Activated naive CD4-positive, alpha-beta T cell treated with anti-CD3 and anti-CD28 coated beads, Interleukin-2, amount 50 U/mL, for 24 hours (primary cell): ENCODE measurements around the gene SORL1.

Source experiments
- H3K27ac Mint-ChIP-seq: one replicate; pipeline ENCODE4 v1.8.0; 2021; ENCODE audit warnings: mild to moderate bottlenecking, mixed read lengths
- H3K27me3 Mint-ChIP-seq: one replicate; pipeline ENCODE4 v1.8.0; 2021; ENCODE audit warnings: mixed read lengths
- H3K36me3 Mint-ChIP-seq: one replicate; pipeline ENCODE4 v1.8.0; 2021; ENCODE audit warnings: mixed read lengths
- H3K4me1 Mint-ChIP-seq: one replicate; pipeline ENCODE4 v1.8.0; 2021; ENCODE audit warnings: mixed read lengths
- H3K4me3 Mint-ChIP-seq: one replicate; pipeline ENCODE4 v1.8.0; 2021; ENCODE audit warnings: mild to moderate bottlenecking, mixed read lengths
- H3K9me3 Mint-ChIP-seq: one replicate; pipeline ENCODE4 v1.8.0; 2021; ENCODE audit warnings: mixed read lengths

SORL1 gene

DNA sequence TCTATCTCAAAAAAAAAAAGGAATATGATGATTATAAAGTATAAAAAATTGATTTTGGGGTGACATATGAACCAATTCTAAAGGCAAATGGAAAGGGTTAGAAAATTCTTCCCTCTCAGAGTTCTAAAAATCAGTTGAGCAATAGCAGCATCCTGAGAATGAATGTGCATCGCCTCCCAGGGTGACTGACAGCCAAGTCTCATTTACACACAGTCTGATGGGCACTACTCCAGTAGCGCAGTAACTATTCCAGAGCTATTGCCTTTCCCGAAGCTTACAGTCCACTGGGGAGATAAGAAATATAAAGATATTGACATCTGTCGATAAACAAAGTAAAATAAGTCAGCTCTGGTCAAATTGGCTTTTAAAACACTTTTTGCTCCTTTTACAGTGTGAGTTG lies 32.3 kb upstream of the SORL1 start:
- no peaks in the 10 kb centered on the region for H3K36me3 Mint-ChIP-seq
- peaks cover 4% of the 10 kb centered on the region for H3K9me3 Mint-ChIP-seq
- no peaks in the 10 kb centered on the region for H3K27me3 Mint-ChIP-seq
- no peak overlapping the region for H3K4me3 Mint-ChIP-seq
- H3K4me1 Mint-ChIP-seq, result peaks cover 86% of the 10 kb centered on the region
- H3K27ac Mint-ChIP-seq, result no peak overlapping the region

- H3K27me3 Mint-ChIP-seq, result no peaks in the 10 kb centered on the region
- H3K36me3 Mint-ChIP-seq, result peaks cover 3% of the 10 kb centered on the region
- peaks cover 86% of the 10 kb centered on the region for H3K4me1 Mint-ChIP-seq
- peaks cover 4% of the 10 kb centered on the region for H3K9me3 Mint-ChIP-seq
- no peak overlapping the region for H3K27ac Mint-ChIP-seq
- H3K4me3 Mint-ChIP-seq, result no peak overlapping the region
These were observed 31.7 kb upstream of the SORL1 start for GRCh38 chr11:121420398-121420797.

- H3K27me3 Mint-ChIP-seq, result no peaks in the 10 kb centered on the region
- peaks cover 4% of the 10 kb centered on the region for H3K9me3 Mint-ChIP-seq
- H3K36me3 Mint-ChIP-seq, result peaks cover 3% of the 10 kb centered on the region
- H3K4me1 Mint-ChIP-seq, result peaks cover 81% of the 10 kb centered on the region
- peak overlapping the region; percentile 56 for H3K27ac Mint-ChIP-seq
- H3K4me3 Mint-ChIP-seq, result no peak overlapping the region
These were observed 30.8 kb upstream of the SORL1 start for GRCh38 chr11:121421149-121421901.

DNA sequence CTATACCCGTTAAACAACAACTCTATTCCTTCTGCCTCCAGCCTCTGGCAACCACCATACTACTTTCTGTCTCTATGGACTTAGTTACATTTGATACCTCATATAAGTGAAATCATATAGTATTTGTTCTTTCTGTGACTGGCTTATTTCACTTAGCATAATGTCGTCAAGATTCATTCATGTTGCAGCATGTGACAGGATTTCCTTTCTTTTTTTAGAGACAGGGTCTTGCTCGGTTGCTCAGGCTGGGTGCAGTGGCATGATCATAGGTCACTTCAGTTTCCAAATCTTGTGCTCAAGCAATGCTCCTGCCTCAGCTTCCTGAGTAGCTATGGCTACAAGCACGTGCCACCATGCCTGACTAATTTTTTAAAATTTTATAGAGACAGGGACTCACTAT lies 29.4 kb upstream of the SORL1 start:
- Mint-ChIP-seq H3K27ac (no peak overlapping the region), H3K4me1 (peaks cover 81% of the 10 kb centered on the region), H3K27me3 (no peaks in the 10 kb centered on the region), H3K4me3 (no peak overlapping the region), H3K36me3 (peaks cover 3% of the 10 kb centered on the region), H3K9me3 (peaks cover 4% of the 10 kb centered on the region)

GRCh38 chr11:121425828-121426227 lies 26.3 kb upstream of the SORL1 start:
- Mint-ChIP-seq H3K27ac (peak overlapping the region; percentile 79), H3K4me1 (peaks cover 61% of the 10 kb centered on the region), H3K36me3 (peaks cover 3% of the 10 kb centered on the region), H3K9me3 (peaks cover 4% of the 10 kb centered on the region), H3K27me3 (no peaks in the 10 kb centered on the region), H3K4me3 (no peak overlapping the region)

GRCh38 chr11:121426476-121427399 lies 25.4 kb upstream of the SORL1 start:
- H3K27me3 Mint-ChIP-seq, result no peaks in the 10 kb centered on the region
- no peak overlapping the region for H3K27ac Mint-ChIP-seq
- H3K9me3 Mint-ChIP-seq, result peaks cover 4% of the 10 kb centered on the region
- peaks cover 55% of the 10 kb centered on the region for H3K4me1 Mint-ChIP-seq
- peak overlapping the region; percentile 79 for H3K4me3 Mint-ChIP-seq
- peaks cover 5% of the 10 kb centered on the region for H3K36me3 Mint-ChIP-seq

DNA sequence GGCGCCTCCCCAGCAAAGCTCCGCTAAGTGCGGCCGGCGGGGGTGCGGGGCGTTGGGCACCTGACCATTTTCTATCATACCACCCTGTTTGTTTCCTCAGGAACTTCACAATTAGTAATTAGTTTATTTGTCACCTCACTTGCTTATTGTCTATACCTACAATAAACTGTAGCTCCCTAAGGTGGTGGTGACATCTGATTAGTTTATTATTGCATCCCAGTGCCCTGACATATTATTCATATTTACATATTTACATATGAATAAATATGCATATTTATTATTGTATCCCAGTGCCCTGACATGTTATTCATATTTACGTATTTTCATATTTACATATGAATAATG lies 24.7 kb upstream of the SORL1 start:
- no peak overlapping the region for H3K27ac Mint-ChIP-seq
- no peaks in the 10 kb centered on the region for H3K27me3 Mint-ChIP-seq
- peaks cover 55% of the 10 kb centered on the region for H3K4me1 Mint-ChIP-seq
- peaks cover 5% of the 10 kb centered on the region for H3K36me3 Mint-ChIP-seq
- no peak overlapping the region for H3K4me3 Mint-ChIP-seq
- H3K9me3 Mint-ChIP-seq, result peaks cover 4% of the 10 kb centered on the region

GRCh38 chr11:121429556-121429955 lies 22.6 kb upstream of the SORL1 start:
- peaks cover 35% of the 10 kb centered on the region for H3K4me1 Mint-ChIP-seq
- H3K27me3 Mint-ChIP-seq, result no peaks in the 10 kb centered on the region
- no peaks in the 10 kb centered on the region for H3K9me3 Mint-ChIP-seq
- no peak overlapping the region for H3K27ac Mint-ChIP-seq
- no peak overlapping the region for H3K4me3 Mint-ChIP-seq
- peaks cover 5% of the 10 kb centered on the region for H3K36me3 Mint-ChIP-seq

DNA sequence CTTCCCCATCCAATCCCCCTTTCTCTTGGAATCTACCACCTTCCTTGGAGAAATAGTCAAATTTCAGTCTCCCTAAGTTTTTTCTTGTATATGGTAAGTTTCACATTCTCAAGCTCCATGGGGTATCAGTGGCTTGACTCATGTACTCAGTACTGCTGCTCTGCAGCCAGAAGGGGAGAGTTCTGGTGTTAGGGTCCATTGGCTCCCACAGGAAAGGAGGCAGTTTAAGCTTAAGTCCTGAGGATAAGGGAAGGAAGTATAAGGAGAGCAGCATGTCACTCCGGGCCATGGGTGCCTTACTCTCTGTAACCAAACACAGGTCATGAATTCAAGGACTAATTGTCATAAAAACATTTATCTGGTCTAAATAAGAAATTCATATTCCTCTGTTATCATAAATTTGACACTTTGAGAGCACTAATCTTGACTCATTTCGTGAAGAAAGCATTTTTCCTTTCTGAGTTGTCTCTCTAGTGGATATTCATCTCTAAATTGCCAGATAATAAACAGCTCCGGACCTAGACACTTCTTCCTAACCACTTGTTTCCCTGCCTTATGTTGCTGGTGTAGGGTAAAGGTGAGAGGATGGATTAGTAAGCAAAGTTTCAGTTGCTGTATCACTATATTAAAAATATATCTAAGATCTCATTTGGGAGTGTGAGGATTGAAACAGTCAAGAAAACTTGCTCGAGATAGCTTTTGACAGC lies 20.1 kb upstream of the SORL1 start:
- peaks cover 4% of the 10 kb centered on the region for H3K36me3 Mint-ChIP-seq
- no peaks in the 10 kb centered on the region for H3K27me3 Mint-ChIP-seq
- H3K27ac Mint-ChIP-seq, result no peak overlapping the region
- H3K4me1 Mint-ChIP-seq, result peaks cover 45% of the 10 kb centered on the region
- no peaks in the 10 kb centered on the region for H3K9me3 Mint-ChIP-seq
- H3K4me3 Mint-ChIP-seq, result no peak overlapping the region

- Mint-ChIP-seq H3K36me3 (peaks cover 10% of the 10 kb centered on the region), H3K27me3 (no peaks in the 10 kb centered on the region), H3K9me3 (no peaks in the 10 kb centered on the region), H3K27ac (no peak overlapping the region), H3K4me1 (peaks cover 57% of the 10 kb centered on the region), H3K4me3 (no peak overlapping the region)
These were observed 17.0 kb upstream of the SORL1 start for GRCh38 chr11:121435132-121435531.

- no peaks in the 10 kb centered on the region for H3K27me3 Mint-ChIP-seq
- H3K4me1 Mint-ChIP-seq, result peaks cover 63% of the 10 kb centered on the region
- no peak overlapping the region for H3K27ac Mint-ChIP-seq
These were observed 16.3 kb upstream of the SORL1 start for GRCh38 chr11:121435551-121436511.

DNA sequence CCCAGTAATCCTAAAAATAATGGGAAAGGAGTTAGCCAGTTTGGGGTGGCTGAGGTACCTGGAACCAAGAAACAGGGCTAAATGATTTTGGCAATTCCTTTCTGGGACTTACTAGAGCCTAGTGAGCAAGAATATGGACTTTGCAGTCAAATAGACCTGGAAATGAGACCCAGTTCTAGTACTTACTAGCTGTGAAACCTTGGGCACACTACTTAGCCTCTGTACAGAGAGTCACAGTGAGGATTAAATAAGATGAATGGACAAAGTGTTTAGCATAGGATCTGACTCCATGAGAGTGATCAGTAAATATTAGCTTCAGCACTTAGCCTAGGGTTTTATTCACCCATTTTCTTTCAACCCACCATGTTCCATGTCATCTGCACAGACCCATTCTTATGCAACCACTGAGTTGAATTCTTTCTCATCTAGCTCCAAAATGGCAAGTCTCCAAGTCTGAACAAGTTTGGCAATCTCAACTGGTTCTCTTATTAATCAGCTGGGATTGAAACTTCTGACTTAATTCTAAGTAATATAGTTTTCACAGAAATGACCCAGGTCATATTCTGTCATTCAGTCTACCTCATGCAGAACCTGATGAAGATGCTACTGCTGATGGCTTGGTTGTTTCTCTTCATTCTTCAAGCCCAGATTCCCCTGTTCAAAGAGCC lies 15.0 kb upstream of the SORL1 start:
- H3K27ac Mint-ChIP-seq, result no peak overlapping the region
- H3K4me1 Mint-ChIP-seq, result peaks cover 64% of the 10 kb centered on the region
- peaks cover 8% of the 10 kb centered on the region for H3K36me3 Mint-ChIP-seq
- H3K4me3 Mint-ChIP-seq, result no peak overlapping the region
- H3K27me3 Mint-ChIP-seq, result no peaks in the 10 kb centered on the region
- no peaks in the 10 kb centered on the region for H3K9me3 Mint-ChIP-seq

More at GRCh38 chr11:121435551-121436511, 16.3 kb upstream of the SORL1 start:
- H3K9me3 Mint-ChIP-seq, result no peaks in the 10 kb centered on the region
- H3K36me3 Mint-ChIP-seq, result peaks cover 10% of the 10 kb centered on the region
- no peak overlapping the region for H3K4me3 Mint-ChIP-seq

- H3K27me3 Mint-ChIP-seq, result no peaks in the 10 kb centered on the region
- no peak overlapping the region for H3K27ac Mint-ChIP-seq
- no peaks in the 10 kb centered on the region for H3K9me3 Mint-ChIP-seq
- peaks cover 8% of the 10 kb centered on the region for H3K36me3 Mint-ChIP-seq
- no peak overlapping the region for H3K4me3 Mint-ChIP-seq
- H3K4me1 Mint-ChIP-seq, result peaks cover 61% of the 10 kb centered on the region
These were observed 14.4 kb upstream of the SORL1 start for GRCh38 chr11:121437686-121438078.

DNA sequence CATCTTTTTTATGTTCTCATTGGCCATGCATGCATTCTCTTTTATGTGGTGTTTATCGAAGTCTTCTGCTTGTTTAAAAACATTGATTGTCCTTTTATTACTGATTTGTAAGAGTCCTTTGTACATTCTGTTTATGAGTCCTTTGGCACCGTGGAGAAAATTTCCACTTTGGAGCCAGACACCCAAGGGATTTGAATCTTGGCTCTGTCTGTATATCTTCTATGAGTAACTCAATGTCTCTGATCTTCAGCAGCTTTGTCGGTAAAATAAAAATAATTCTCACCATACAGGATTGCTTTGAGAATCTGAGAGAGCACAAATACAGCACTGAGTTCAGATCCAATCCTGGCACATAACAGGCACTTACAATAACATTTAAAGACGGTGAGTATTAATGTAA lies 12.8 kb upstream of the SORL1 start:
- peaks cover 76% of the 10 kb centered on the region for H3K4me1 Mint-ChIP-seq
- no peaks in the 10 kb centered on the region for H3K9me3 Mint-ChIP-seq
- H3K36me3 Mint-ChIP-seq, result peaks cover 11% of the 10 kb centered on the region
- H3K27me3 Mint-ChIP-seq, result no peaks in the 10 kb centered on the region
- no peak overlapping the region for H3K4me3 Mint-ChIP-seq
- H3K27ac Mint-ChIP-seq, result no peak overlapping the region
